GM21576 (cell line): ENCODE data around the gene ATP6V0E2.
"Not testable (repeated sequence)": the region's sequence is repeated elsewhere in the genome, so short reads cannot be mapped to it uniquely, and the experiment has no call there.

Experiments used
- ATAC-seq: cut with Tn5 transposase; IDR thresholded peaks from one replicate; pipeline ENCODE4 v1.9.1; 2021; ENCODE audit warnings: mild to moderate bottlenecking, moderate library complexity; ENCODE audit not compliant: unreplicated experiment

Gene ATP6V0E2

DNA sequence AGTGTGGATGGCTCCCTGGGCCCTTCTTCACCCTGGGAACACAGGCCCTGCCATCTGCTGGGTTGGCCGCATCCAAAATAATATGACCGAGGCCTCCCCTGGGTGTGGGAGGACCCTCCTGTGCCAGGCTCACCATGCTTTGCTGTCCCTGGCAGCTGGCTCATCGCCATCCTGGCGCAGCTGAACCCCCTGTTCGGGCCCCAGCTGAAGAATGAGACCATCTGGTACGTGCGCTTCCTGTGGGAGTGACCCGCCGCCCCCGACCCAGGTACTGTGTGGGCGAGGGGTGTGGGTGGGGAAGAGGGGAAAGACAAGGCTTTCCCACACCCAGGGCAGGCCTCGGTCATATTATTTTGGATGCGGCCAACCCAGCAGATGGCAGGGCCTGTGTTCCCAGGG lies 4.8 kb downstream of the ATP6V0E2 start:
- no peak for ATAC-seq

DNA sequence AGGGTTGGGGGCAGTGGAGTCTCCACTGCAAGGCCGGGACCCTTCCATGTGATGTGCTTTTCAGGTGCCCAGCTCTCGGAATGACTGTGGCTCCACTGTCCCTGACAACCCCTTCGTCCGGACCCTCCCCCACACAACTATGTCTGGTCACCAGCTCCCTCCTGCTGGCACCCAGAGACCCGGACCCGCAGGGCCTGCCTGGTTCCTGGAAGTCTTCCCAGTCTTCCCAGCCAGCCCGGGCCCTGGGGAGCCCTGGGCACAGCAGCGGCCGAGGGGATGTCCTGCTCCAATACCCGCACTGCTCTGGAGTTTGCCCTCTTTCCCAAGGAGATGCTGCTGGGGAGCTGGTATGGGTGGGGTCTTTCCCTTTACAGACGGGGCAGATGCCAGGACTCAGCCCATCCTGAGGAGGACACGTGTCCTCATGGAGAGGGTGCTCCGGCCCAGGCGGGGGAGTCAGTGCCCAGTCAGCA lies 5.5 kb downstream of the ATP6V0E2 start:
- no peak for ATAC-seq

DNA sequence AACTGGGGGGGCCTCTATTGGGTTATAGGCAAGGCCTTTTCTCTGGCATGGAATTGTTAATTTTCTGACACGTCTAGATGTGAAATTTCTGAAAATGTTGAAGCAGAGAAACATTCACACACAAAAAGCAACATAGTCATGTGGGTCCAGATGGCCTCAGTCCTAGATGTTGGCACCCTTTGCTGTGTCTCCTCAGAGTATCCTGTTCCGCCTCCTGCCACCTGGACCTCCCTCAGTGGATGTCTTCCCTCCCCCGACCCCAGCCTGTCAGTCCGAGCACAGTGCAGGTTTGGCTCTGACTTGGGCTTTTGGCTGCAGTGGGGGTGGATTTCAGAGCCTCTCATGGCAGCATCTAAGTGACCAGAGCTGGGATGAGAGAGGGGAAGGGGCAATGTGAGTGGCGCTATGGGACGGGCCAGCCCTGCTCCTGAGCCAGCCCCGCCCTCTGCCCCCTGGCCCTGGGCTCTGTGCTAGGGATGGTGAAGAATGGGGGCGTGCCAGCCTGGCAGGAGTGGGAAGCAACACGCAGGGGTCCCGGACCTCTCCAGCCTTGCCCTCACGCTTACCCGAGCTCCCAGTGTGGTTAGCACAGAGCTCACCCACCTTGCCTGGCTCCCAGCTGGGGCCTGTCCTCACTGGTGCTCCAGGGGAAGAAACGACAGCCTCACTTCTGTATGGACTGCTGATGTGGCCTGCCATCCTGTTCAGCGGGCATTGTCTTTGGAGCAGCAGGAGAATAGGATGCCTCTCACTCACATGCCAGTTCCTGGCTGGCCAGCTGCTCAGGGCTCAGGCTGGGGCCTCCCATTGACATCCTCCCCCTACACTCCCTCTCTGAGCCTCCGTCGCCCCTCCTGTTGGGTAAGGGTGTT lies 6.2 kb downstream of the ATP6V0E2 start:
- ATAC-seq = no peak

DNA sequence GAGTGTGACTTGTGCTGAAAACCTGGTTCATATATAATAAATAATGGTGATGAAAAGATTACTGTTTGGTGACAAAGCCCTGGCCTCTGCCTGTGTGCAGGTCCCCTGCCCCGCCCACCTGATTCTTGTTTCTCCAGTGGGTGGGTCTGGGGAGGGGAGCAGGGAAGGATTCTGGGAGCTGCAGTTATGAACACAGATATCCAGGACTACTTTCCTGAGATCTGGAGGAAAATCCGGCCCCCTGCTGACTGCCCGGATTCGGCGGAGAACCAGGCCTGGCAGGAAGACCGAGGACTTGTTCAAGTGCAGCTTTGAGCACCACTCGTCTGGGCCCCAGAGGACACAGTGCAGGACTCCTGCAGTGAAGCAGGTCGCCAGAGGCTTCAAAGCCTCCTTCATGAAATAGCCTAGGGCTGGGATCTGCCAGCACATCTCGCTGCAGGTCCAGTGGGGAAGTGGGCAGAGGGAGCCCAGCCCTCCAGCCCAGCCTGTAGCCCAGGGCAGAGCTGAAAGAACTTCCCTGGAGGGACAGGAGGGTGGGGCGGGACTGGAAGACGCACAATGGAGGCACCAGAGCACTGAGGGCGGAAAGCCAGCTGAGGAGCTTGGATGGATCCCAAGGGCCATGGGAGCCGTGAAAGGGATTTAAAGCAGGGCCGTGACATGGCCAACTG lies 7.0 kb downstream of the ATP6V0E2 start:
- no peak for ATAC-seq

DNA sequence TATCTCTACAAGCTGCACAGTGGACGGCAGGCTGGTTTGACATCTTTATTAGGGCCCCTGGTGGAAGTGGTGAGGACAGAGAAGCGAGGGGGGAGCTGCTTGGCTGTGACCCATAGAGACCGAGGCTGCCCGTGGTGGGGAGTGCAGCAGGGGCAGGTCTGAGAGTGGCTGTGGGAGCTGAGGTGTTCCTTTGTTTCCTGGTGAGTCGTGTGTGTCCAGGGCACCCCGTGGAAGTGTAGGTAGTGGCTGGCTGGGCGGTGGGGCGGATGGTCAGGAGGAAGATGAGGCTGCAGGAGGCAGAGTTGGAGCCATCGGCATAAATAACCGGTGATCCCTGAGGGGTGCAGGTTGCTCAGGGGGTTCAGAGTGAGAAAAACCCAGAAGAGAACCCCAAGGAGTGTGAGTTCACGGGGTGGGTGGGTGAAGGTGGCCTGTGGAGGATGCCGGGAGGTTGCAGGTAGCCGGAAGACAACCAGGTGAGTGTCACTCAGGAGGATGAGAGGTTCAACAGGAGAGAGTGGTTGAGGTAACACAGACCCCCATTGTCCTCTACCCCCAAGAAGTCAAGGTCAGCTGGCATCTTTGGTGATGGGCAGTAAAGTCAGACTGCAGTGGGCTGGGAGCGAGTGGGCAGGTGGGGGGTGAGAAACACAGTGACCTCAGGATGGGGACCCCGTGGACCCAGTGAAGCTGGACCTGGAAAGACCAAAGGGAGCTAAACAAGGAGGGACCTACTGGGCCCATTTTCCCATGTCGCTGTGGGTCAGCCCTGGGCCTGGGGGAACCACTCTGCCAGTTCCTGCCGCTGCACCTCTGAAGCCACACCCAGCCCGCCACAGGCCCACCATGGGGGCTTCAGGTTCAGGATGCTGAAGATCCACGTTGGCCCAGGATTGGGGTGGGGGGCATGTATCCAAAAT lies 7.8 kb downstream of the ATP6V0E2 start:
- ATAC-seq = no peak

DNA sequence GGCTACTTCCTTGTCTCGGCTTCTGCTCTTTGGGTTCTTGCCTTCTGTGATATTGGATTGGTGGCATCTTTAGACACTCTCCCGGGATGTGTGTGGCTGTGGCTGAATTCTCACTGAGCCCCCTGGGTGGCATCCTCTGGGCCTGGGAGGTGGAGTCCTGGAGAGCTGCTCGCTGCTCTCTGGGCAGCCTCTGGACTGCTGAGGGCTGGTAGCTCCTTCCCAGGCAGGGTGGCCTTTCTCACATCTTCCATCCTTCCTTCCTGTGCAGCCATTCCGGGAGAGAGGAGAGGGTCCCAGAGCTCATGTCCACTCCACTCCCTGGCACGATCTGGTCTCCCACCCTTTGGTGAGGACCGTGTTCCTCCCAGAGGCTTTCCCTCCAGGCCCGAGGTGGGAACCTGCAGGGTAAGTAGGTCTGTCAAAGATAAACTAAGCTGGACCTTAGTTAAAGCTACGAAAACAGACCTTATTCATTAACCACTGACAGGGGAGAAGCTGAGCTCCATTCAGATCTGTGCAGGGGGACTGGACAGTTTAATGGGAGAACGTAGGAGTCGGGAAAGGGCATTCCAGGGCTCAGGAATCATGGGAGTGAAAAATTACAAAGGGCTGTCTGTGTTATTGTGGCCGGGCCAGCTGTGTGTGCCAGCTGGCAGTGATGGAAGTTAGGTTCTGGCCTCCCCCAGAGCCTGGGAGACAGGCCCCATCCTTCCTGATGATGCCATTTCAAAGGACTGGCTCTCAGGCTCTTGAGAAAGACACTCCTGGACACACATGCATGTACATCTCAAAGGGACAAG lies 8.7 kb downstream of the ATP6V0E2 start:
- no peak for ATAC-seq

DNA sequence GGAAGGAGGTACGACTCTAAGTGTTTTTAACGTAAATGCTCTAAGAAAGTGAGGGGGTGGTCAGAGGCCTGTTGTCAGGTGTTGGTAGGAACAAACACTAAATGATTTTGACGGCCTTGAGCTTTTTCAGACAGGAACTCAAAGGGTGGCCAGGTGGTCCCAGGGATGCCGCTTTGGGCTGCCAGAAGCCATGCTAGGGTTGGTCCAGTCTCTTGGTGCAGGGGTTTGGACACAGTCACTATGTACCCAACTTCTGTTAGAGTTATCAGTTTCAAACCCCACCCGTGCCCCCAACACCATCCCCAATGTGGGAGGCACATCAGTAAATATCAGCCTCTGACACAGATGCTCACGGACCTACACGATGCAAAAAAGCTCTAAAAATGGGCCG lies 9.3 kb downstream of the ATP6V0E2 start:
- ATAC-seq = no peak

DNA sequence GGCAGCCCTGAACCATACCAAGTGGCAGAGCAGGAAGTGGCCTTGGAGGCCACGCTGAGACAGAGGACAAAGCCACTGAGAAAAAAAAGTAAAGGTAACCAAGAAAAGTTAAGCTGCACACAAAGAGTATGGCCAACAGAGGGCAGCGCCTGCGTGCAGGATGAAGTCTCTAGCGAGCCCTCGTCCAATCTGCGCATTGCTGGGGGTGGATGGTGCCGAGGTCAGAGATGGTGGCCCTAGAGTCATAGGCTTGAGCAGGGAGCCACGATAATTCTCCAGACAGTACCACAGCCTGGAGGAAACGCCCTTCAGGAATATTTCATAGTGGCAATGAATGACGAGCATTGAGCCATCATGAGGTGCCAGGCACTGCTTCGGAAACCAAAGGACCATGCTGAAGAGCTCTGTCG lies 9.7 kb downstream of the ATP6V0E2 start:
- ATAC-seq = peak; percentile 68

DNA sequence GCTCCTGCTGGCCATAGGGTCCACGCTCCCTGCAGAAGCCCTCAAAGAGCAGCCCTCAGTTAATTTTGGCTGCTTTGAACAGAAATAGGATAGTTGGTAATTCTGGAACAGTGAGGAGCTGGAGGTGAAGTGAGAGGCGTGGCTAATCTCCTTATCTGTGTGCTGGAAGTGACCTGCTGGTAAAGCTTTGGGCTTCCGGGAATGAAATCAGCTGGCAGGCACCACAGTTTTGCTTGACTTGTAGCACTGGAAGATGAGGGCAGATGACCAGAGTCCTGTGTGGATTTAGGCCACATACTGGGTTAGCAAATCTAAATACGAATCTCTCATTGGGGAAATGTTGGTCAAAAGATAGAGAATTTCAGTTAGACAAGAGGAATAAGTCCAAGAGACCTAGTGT lies 10.2 kb downstream of the ATP6V0E2 start:
- ATAC-seq = no peak

DNA sequence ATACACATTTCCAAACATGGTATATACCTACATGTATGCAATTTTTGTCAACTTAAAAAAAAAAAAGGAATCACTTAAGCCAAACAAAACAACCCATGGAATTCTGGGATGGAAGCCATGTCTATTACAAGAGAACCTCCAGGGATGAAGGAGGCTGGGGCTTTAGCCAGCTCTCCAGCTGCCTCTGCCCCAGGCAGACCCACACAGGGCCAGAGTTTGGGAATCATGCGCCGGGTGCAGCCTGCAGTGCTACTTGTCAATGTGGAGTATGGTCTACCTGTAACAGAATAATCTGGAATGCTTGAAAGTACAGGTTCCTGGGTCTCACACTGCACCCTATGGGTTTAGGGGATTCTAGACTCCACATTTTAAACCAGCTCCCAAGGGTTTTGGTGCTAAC lies 10.8 kb downstream of the ATP6V0E2 start:
- no peak for ATAC-seq

DNA sequence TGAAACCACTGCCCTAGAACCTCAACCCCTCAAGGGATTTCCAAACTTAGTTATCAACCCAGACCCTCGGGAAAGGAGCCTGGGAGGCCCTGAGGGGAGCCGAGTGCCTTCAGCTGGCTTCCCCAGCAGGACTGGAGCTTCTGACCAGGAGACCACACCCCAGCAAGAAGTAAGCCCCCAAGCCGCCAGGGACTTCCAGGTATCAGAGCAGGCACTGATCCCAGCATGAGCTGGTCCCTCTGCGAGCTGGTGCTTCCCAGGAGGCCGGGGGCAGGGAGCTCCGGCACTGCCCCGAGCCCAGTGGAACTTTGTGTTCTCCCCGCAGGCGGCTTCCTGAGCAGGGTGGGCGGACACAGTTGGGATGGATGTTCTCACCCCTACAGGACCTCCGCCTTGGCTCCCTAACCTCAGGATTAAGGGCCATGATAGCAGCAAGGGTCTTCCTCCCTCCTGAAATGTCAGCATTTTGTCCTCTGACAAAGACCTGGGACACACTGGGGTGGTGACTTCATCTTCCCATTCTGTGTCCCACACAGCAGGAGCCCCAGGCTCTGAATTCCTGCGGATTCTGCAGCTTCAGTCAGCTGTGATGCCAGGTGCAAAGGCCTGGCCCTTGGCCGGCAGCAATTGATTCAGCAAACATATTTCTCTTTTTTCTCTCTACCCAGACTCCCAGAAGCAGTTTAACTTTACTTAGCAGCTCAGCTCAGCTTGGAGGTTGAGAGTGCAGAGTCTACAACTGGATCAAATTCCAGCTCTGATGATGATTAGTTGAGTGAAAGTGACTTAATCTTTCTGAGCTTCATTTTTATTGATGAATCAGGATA lies 11.6 kb downstream of the ATP6V0E2 start:
- no peak for ATAC-seq

DNA sequence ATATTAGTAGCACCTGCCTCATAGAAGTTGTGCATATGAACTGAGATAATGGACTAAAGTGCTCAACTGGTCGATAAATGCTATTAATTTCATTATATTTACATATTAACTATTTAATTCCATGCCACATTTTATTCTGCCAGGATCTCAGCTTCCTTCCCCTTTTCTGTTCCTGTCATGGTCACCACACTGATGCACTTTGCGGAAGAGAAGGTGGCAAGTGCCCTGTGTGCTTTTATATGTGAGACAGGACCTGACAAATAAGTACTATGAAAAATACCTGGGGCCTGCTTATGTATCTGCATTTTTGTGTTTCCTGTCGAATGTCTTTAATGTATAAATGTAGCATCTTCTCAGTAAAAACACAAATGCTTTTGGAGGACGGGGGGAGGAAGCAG lies 12.2 kb downstream of the ATP6V0E2 start:
- no peak for ATAC-seq

DNA sequence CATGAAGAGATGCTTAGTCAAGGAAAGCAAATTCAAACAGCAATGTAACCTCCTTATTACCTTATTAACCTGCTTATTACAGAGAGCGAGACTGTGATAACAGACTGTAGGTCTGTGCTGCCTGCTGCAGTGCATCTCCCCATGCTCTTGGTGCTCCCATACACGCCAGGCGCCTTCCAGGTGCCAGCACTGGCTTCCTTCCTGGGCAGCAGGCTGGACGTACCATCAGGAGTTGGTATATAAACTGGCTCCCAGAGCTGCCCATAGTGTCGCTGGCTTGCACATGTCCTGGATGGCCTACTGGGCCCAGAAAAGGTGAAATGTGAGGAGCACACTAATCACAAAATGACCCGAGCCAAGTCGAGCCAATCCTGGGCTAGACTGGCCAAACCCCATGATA lies 13.5 kb downstream of the ATP6V0E2 start:
- no peak for ATAC-seq

DNA sequence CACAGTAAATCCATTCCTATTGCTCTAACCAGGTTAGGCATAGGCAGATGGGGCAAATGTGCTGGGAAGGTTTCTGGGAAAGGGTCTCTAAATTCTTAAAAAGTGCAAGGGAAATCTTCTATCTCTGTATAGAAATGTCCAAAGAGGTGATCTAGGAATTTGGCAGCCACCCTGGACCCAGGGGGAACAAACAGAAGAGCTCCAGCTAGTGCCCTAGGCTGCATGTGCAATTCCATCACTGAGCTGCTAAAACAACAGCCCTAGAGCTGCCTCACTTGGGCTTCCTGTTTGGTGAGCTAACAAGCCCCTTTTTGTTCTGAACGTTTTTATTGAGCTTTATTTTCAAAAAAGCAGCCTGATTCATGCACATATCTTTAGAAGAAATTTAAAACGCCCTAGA lies 16.9 kb downstream of the ATP6V0E2 start:
- not testable (repeated sequence) for ATAC-seq

DNA sequence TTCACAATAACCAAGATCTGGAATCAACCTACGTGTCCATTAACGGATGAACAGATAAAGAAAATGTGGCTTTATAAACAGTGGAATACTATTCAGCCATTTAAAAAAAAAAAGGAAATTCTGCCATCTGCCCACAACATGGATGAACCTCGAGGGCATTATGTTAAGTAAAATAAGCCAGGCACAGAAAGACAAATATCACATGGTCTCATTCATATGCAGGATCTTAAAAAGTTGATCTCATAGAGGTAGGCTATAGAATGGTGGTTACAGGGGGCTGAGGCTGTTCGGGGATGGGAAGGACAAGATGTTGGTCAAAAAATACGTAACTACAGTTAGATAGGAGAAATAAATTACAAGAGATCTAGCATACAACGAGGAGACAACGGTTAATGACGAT lies 21.2 kb downstream of the ATP6V0E2 start:
- ATAC-seq = not testable (repeated sequence)

DNA sequence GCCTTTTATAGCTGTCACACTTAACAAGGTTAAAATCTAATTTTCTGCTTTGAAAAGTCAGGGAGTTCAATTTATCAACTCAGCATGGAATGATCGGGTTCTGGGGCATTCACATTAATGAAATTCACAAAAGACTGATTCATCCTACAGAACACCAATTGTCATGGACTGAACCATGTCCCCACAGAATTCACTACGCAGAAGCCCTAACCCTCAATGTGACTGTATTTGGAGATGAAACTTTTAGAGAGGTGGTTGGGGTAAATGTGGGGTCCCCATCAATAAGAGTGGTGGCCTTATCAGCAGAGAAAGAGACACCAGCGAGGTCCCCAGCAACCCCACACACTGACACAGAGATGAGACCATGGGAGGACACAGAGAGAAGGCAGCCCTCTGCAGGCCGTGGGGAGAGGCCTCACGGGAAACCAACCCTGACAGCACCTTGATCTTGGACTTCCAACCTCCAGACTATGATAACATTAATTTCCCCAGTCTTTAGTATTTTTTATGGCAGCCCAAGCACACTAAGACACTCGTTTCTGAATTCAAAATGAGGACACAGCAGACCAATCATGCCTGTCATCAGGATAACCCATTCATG lies 34.1 kb downstream of the ATP6V0E2 start:
- ATAC-seq = not testable (repeated sequence)

DNA sequence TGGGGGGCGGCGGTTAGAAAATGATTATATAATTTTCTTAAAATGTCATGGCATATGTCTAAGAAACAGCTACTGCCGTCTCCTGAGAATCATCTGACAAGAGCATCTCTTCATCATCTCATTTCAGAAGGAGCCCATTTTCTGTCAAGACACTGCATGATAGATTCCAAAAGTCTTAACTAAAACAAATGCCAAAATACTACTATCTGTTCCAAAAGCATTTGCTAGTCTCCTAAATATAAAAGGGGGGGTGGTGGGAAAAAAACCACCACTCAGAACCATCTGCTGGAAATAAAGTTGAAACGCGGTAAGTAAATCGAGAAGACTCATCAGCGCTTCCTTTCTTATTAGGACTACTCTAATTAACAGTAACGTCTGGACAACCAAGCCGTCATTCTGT lies 36.5 kb downstream of the ATP6V0E2 start:
- ATAC-seq = not testable (repeated sequence)

DNA sequence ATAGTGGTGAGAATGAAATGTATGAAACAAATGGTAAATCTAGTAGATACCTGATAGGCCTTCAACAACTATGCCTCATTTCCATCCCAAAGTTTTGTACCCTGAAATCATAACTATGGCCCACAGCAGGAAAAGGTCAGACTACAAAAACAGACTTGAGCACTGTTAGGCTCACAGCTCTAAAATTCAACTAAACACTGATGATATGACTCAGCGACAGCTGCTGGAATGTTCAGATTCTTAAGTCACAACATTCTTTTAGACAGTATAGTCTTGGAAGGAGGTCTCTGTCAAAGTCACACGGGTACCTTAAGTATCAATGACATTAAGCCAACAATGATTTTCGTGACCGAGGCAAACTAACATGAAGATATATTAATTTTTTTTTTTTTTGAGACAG lies 38.4 kb downstream of the ATP6V0E2 start:
- not testable (repeated sequence) for ATAC-seq

DNA sequence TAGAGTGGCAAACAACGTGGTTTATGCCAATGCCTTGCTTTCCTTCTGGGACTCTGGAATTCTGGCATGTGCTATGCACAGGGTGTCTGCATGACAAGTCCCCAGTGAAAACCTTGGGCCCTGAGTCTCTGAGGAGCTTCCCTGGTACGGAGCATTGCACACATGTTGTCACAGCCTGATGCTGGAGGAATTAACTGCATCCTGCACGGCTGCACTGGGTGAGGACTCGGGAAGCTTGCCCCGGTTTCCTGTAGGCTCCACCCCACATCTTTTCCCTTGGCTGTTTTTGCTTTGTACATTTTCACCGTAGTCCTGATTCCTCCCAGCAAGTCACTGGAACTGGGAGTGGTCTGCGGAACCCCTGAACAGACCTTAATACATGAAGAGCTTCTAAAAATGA lies 52.6 kb downstream of the ATP6V0E2 start:
- ATAC-seq = not testable (repeated sequence)
